ENCODE results near the gene HYAL3. TPM values are rescaled to one million over a fixed set of nuclear protein-coding genes. Genes with fewer than 3 reads are reported as not detected.

HYAL3 gene, protein sequence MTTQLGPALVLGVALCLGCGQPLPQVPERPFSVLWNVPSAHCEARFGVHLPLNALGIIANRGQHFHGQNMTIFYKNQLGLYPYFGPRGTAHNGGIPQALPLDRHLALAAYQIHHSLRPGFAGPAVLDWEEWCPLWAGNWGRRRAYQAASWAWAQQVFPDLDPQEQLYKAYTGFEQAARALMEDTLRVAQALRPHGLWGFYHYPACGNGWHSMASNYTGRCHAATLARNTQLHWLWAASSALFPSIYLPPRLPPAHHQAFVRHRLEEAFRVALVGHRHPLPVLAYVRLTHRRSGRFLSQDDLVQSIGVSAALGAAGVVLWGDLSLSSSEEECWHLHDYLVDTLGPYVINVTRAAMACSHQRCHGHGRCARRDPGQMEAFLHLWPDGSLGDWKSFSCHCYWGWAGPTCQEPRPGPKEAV
- total RNA-seq (2013): 2.5 TPM
- polyA plus RNA-seq: 1 to 10 TPM; 3.4 to 5.8 (median 4.9) TPM
- 8.2 and 8.4 TPM in 2 replicates for polyA minus RNA-seq
- 0.67 to 5.0 (median 2.2) reads per million in 11 experiments for total RNA-seq

GRCh38 chr3:50298836-50299637 is at the start of gene HYAL3, which contains the start of gene NAA80:
Gene HYAL3 (minus strand): TSS chr3:50299405. CDS start chr3:50295602, 3,803 bp downstream.
Gene NAA80 (minus strand): TSS chr3:50299405. CDS start chr3:50297463, 1,942 bp downstream.
- Histone ChIP-seq H3K27me3 (ENCODE audit: control insufficient read depth in 2 of 2, insufficient read depth in 2 of 2, low read length in 2 of 2) (no peaks in the 10 kb centered on the region), H3K79me2 (ENCODE audit: insufficient read depth, low read length) (peaks cover 39% of the 10 kb centered on the region), H3K4me3 (replicated peaks in 1 of 3; ENCODE audit: low read depth in 2 of 3, low read length in 3 of 3) (peak within 1 kb of the TSS; percentile 40 to 94 (median 84)), H3K4me1 (ENCODE audit: control insufficient read depth in 1 of 2, insufficient read depth in 2 of 2, low read length in 2 of 2) (peaks cover 32 to 37% of the 10 kb centered on the region in 2 donors), H3K4me2 (replicated peaks; ENCODE audit: extremely low read depth, low read length, poor library complexity, severe bottlenecking) (peak within 1 kb of the TSS; percentile 99), H3K36me3 (replicated peaks in 1 of 2; ENCODE audit: control insufficient read depth in 1 of 2, insufficient read depth in 2 of 2, low read length in 2 of 2) (no peaks in the 10 kb centered on the region), H3K9ac (ENCODE audit: insufficient read depth, low read length, poor library complexity, severe bottlenecking) (peak within 1 kb of the TSS; percentile 85), H3K27ac (ENCODE audit: low read depth in 1 of 2, low read length in 2 of 2) (peak within 1 kb of the TSS; percentile 99 to 100), H4K20me1 (ENCODE audit: insufficient read depth, low read length) (no peaks in the 10 kb centered on the region), H3K9me3 (replicated peaks in 1 of 2; ENCODE audit: control insufficient read depth in 1 of 2, insufficient read depth in 1 of 2, low read length in 2 of 2) (no peaks in the 10 kb centered on the region), H2AFZ (ENCODE audit: insufficient read depth, low read depth, low read length, poor library complexity, severe bottlenecking) (peak within 1 kb of the TSS; percentile 81)
- Mint-ChIP-seq H3K27me3 (ENCODE audit: low read depth in 3 of 3) (no peaks in the 10 kb centered on the region), H3K9me3 (no peaks in the 10 kb centered on the region), H3K27ac (peak within 1 kb of the TSS; percentile 99), H3K4me3 (peak within 1 kb of the TSS; percentile 90 to 95), H3K4me1 (peaks cover 34% of the 10 kb centered on the region), H3K36me3 (peaks cover 2 to 11% of the 10 kb centered on the region in 2 donors)
- 0% methylated on average over 50 of the region's 61 CpGs for WGBS (ENCODE audit: insufficient coverage)
- intact Hi-C loops (cut with micrococcal nuclease): loop anchor here (2.0 to 5.0 kb wide), 2 partner anchors 22 to 38 kb away; no protein-coding TSS in a partner anchor
- peak; percentile 98 to 100 (median 100) for DNase-seq
- TF ChIP-seq CTCF (IDR thresholded peaks at IDR 0.05): peak; percentile 63

Measured in CD14-positive monocyte (primary cell).